Muscle layer of duodenum (tissue), 2 donors: ENCODE measurements around the gene DNMT3A.
"Not testable (repeated sequence)": the region's sequence is repeated elsewhere in the genome, so short reads cannot be mapped to it uniquely, and the experiment has no call there.

Experiments used
- H3K27ac ChIP-seq: one replicate; pipeline ENCODE4 v1.7.0; 2013; ENCODE audit warnings: mild to moderate bottlenecking, low read length
- H3K27me3 ChIP-seq: one replicate; pipeline ENCODE4 v1.7.0; 2013; ENCODE audit warnings: low read depth, mild to moderate bottlenecking, control low read depth, low read length
- H3K36me3 ChIP-seq, 2 donors: one replicate each; pipeline ENCODE4 v1.7.0; 2013; ENCODE audit warnings: low read length in 2 of 2, control low read depth in 1 of 2, mild to moderate bottlenecking in 1 of 2; ENCODE audit not compliant: insufficient read depth in 2 of 2, control insufficient read depth in 1 of 2
- H3K4me1 ChIP-seq, 2 donors: one replicate each; pipeline ENCODE4 v1.7.0; 2013; ENCODE audit warnings: low read length in 2 of 2, mild to moderate bottlenecking in 2 of 2, control low read depth in 1 of 2, moderate library complexity in 1 of 2; ENCODE audit not compliant: insufficient read depth in 2 of 2, control insufficient read depth in 1 of 2
- H3K4me3 ChIP-seq, 2 donors: one replicate each; pipeline ENCODE4 v1.7.0; 2013; ENCODE audit warnings: low read length in 2 of 2, low read depth in 1 of 2, mild to moderate bottlenecking in 1 of 2
- H3K9me3 ChIP-seq, 2 donors: one replicate each; pipeline ENCODE4 v1.7.0; 2013; ENCODE audit warnings: low read length in 2 of 2, control low read depth in 1 of 2, mild to moderate bottlenecking in 1 of 2; ENCODE audit not compliant: control insufficient read depth in 1 of 2
- donor health status: healthy.

The DNMT3A gene

GRCh38 chr2:25273985-25274535 is 67.7 kb downstream of the DNMT3A start:
- Histone ChIP-seq H3K27ac (no peak overlapping the region), H3K4me1 (peaks cover 10 to 47% of the 10 kb centered on the region in 2 donors), H3K4me3 (no peak overlapping the region), H3K9me3 (no peaks in the 10 kb centered on the region), H3K27me3 (no peaks in the 10 kb centered on the region), H3K36me3 (peaks cover 16 to 19% of the 10 kb centered on the region in 2 donors)

- H3K4me1 ChIP-seq, result peaks cover 5 to 34% of the 10 kb centered on the region in 2 donors
- not testable (repeated sequence) for H3K9me3 ChIP-seq, H3K27me3 ChIP-seq, H3K27ac ChIP-seq, H3K4me3 ChIP-seq
- H3K36me3 ChIP-seq, result peaks cover 20 to 30% of the 10 kb centered on the region in 2 donors
These were observed 69.0 kb downstream of the DNMT3A start for GRCh38 chr2:25272705-25273104.

- no peaks in the 10 kb centered on the region for H3K27me3 ChIP-seq
These were observed 71.7 kb downstream of the DNMT3A start for GRCh38 chr2:25270061-25270460.

GRCh38 chr2:25269233-25269632 is 72.5 kb downstream of the DNMT3A start:
- Histone ChIP-seq H3K4me3 (no peak overlapping the region), H3K27me3 (no peaks in the 10 kb centered on the region), H3K4me1 (peaks cover 0 to 4% of the 10 kb centered on the region in 2 donors), H3K9me3 (no peaks in the 10 kb centered on the region), H3K36me3 (peaks cover 20 to 34% of the 10 kb centered on the region in 2 donors), H3K27ac (no peak overlapping the region)

More at GRCh38 chr2:25270061-25270460, 71.7 kb downstream of the DNMT3A start:
- Histone ChIP-seq H3K36me3 (peaks cover 20 to 34% of the 10 kb centered on the region in 2 donors), H3K4me1 (peaks cover 0 to 9% of the 10 kb centered on the region in 2 donors), H3K27ac (no peak overlapping the region), H3K9me3 (no peaks in the 10 kb centered on the region), H3K4me3 (no peak overlapping the region)

- Histone ChIP-seq H3K36me3 (peaks cover 20 to 34% of the 10 kb centered on the region in 2 donors), H3K27ac (no peak overlapping the region), H3K9me3 (no peaks in the 10 kb centered on the region), H3K27me3 (no peaks in the 10 kb centered on the region), H3K4me3 (no peak overlapping the region), H3K4me1 (no peaks in the 10 kb centered on the region)
These were observed 73.6 kb downstream of the DNMT3A start for GRCh38 chr2:25268139-25268538.

GRCh38 chr2:25266399-25266798 is 75.3 kb downstream of the DNMT3A start:
- no peak overlapping the region for H3K27ac ChIP-seq
- no peaks in the 10 kb centered on the region for H3K4me1 ChIP-seq
- H3K36me3 ChIP-seq, result peaks cover 20 to 33% of the 10 kb centered on the region in 2 donors
- H3K27me3 ChIP-seq, result no peaks in the 10 kb centered on the region
- H3K9me3 ChIP-seq, result no peaks in the 10 kb centered on the region
- H3K4me3 ChIP-seq, result no peak overlapping the region

- H3K4me1 ChIP-seq, result no peaks in the 10 kb centered on the region
- H3K4me3 ChIP-seq, result no peak overlapping the region
- no peak overlapping the region for H3K27ac ChIP-seq
- no peaks in the 10 kb centered on the region for H3K9me3 ChIP-seq
- H3K36me3 ChIP-seq, result peaks cover 20 to 29% of the 10 kb centered on the region in 2 donors
- no peaks in the 10 kb centered on the region for H3K27me3 ChIP-seq
These were observed 75.9 kb downstream of the DNMT3A start for GRCh38 chr2:25265802-25266201.

GRCh38 chr2:25265001-25265400 is 76.7 kb downstream of the DNMT3A start:
- Histone ChIP-seq H3K4me3 (no peak overlapping the region), H3K4me1 (no peaks in the 10 kb centered on the region), H3K27ac (no peak overlapping the region)

GRCh38 chr2:25262288-25262687 is 79.4 kb downstream of the DNMT3A start:
- Histone ChIP-seq H3K27ac (no peak overlapping the region), H3K27me3 (no peaks in the 10 kb centered on the region), H3K4me1 (peaks cover 0 to 20% of the 10 kb centered on the region in 2 donors), H3K4me3 (no peak overlapping the region), H3K9me3 (no peaks in the 10 kb centered on the region), H3K36me3 (peaks cover 0 to 11% of the 10 kb centered on the region in 2 donors)

More at GRCh38 chr2:25265001-25265400, 76.7 kb downstream of the DNMT3A start:
- Histone ChIP-seq H3K36me3 (peaks cover 13 to 33% of the 10 kb centered on the region in 2 donors), H3K9me3 (no peaks in the 10 kb centered on the region), H3K27me3 (no peaks in the 10 kb centered on the region)

- Histone ChIP-seq H3K36me3 (peaks cover 11 to 14% of the 10 kb centered on the region in 2 donors), H3K27me3 (no peaks in the 10 kb centered on the region), H3K4me1 (peaks cover 0 to 32% of the 10 kb centered on the region in 2 donors), H3K27ac (no peak overlapping the region), H3K4me3 (no peak overlapping the region), H3K9me3 (no peaks in the 10 kb centered on the region)
These were observed 82.0 kb downstream of the DNMT3A start for GRCh38 chr2:25259737-25260124.

- Histone ChIP-seq H3K4me3 (no peak overlapping the region), H3K36me3 (peaks cover 15 to 16% of the 10 kb centered on the region in 2 donors), H3K27ac (no peak overlapping the region), H3K27me3 (no peaks in the 10 kb centered on the region), H3K4me1 (peaks cover 0 to 32% of the 10 kb centered on the region in 2 donors), H3K9me3 (no peaks in the 10 kb centered on the region)
These were observed 82.6 kb downstream of the DNMT3A start for GRCh38 chr2:25258847-25259736.
